ENCODE data around the gene XPO6.

Gene XPO6

DNA sequence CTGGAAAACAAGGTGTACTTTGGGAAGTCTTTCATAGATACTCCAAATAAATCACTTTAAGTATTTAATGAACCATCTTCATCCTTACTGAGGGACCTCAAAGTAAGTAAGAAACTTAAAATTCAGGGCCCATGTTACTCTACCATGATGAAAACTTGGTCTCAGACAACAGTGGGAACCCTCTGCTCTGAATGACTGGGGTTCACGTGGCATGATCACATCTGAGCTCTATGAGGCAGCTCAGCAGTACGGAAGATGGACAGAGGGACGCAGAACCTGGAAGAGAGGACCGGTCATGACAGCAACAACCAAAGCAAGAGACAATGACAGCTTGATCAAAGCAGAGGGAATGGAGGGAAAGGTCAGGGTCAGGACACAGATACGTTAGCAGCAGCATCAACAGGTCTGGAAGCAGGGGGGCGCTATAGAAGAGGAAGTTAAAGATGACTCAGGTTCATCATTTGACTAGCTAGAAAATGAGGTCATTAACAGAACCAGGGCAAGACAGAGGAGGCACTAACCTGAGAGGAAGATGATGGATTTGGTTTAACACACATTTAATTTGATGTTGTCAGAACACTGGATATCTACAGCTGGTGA lies 9.5 kb downstream of the XPO6 start:
- no peak for TF ChIP-seq CTCF (IDR thresholded peaks at IDR 0.05; ENCODE audit: insufficient read depth, missing control alignments)
- FAIRE-seq (no peak), DNase-seq (ENCODE audit: insufficient read length, low spot score) (no peak)

DNA sequence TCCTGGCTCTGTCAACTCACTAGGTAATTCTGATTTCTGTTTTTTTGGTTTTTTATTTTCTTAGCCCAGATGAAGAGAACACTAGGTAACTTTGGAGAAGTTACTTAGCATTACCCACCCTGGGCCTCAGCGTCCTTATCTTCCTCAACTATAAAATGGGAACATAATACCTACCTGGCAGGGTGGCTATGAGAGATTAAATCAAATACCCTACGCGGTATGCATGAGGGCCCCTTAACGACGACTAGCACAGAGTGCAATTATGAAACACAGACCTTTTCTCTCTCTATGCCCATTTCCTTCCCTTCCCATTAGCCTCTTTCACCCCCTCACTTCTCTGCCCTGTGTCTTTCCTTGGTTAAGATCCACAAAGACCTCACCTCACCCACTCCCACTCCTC lies 11.1 kb downstream of the XPO6 start:
- TF ChIP-seq CTCF (IDR thresholded peaks at IDR 0.05; ENCODE audit: insufficient read depth, missing control alignments) = no peak
- no peak for DNase-seq (ENCODE audit: insufficient read length, low spot score)
- FAIRE-seq = no peak

GRCh38 chr16:28196387-28196987 lies 15.3 kb downstream of the XPO6 start:
- no peak for TF ChIP-seq CTCF (IDR thresholded peaks at IDR 0.05; ENCODE audit: insufficient read depth, missing control alignments)
- FAIRE-seq (no peak), DNase-seq (ENCODE audit: insufficient read length, low spot score) (no peak)

GRCh38 chr16:28195859-28196258 lies 15.9 kb downstream of the XPO6 start:
- FAIRE-seq (no peak), DNase-seq (ENCODE audit: insufficient read length, low spot score) (no peak)
- no peak for TF ChIP-seq CTCF (IDR thresholded peaks at IDR 0.05; ENCODE audit: insufficient read depth, missing control alignments)

- TF ChIP-seq CTCF (IDR thresholded peaks at IDR 0.05; ENCODE audit: insufficient read depth, missing control alignments) = no peak
- FAIRE-seq = no peak
- DNase-seq (ENCODE audit: insufficient read length, low spot score) = no peak
These were observed 18.0 kb downstream of the XPO6 start for GRCh38 chr16:28193530-28194423.

GRCh38 chr16:28192806-28193529 lies 18.8 kb downstream of the XPO6 start:
- no peak for TF ChIP-seq CTCF (IDR thresholded peaks at IDR 0.05; ENCODE audit: insufficient read depth, missing control alignments)
- DNase-seq (ENCODE audit: insufficient read length, low spot score) = no peak
- no peak for FAIRE-seq
